Airway epithelial cell (primary cell): ENCODE data around the gene SIAH3. TPM values are rescaled to one million over a fixed set of nuclear protein-coding genes. Genes with fewer than 3 reads are reported as not detected.

ENCODE experiments used
- total RNA-seq: library from RNA; depleted of rRNA; stranded (reverse); fragments of >200 nt; gene quantifications from 2 replicates; pipeline ENCODE4 v1.2.3, GENCODE V29; 2015

The SIAH3 gene
- total RNA-seq: not detected in 2 replicates

GRCh38 chr13:45851171-45851921 is at the start of gene SIAH3:
TSS of gene SIAH3 (minus strand) at chr13:45851753. CDS start at chr13:45851629, 124 bp downstream.

Other genes with a start within 250 kb of the SIAH3 start
- gene ERICH6B, start 236.0 kb downstream of the SIAH3 start, total RNA-seq: not detected in 2 replicates
- gene CBY2, start 149.4 kb downstream of the SIAH3 start, total RNA-seq: not detected in 2 replicates
- 9.3 and 11.6 TPM in 2 replicates for gene ZC3H13, start 201.0 kb upstream of the SIAH3 start, total RNA-seq